H1 (cell line): Measurements from ENCODE around the gene RRP1B. TPM values are rescaled to one million over a fixed set of nuclear protein-coding genes. Genes with fewer than 3 reads are reported as not detected.

ENCODE experiments used
- CTCF ChIA-PET: fragments of 300-600 bp; sonication (Branson Sonifier 250); formaldehyde crosslinking; loops from one replicate; lab custom pipeline; 2021; ENCODE audit not compliant: partially characterized antibody; lab: Charles Lee
- POLR2A ChIA-PET: fragments of 300-600 bp; sonication (Branson Sonifier 250); formaldehyde crosslinking; loops from one replicate; lab custom pipeline; 2021; ENCODE audit warnings: inconsistent platforms; ENCODE audit not compliant: partially characterized antibody; lab: Charles Lee
- DNase-seq, 2 experiments: peaks; one replicate each; pipeline versions ENCODE4 v3.0.0 to v3.0.0-alpha.2; 2010 to 2022; ENCODE audit warnings: low spot score in 2 of 2, low read depth in 1 of 2, mixed read lengths in 1 of 2
- FAIRE-seq: peaks from 2 replicates; lab custom pipeline; 2011; peaks lifted over from hg19 to GRCh38; lab: Jason Lieb, UNC
- H2AFZ ChIP-seq: 2 replicates; pipeline ENCODE4 v1.8.1; 2012; ENCODE audit warnings: low read length, inconsistent platforms
- H2AK5ac ChIP-seq: 2 replicates; pipeline ENCODE4 v1.6.1; 2013; ENCODE audit warnings: low read depth, low read length
- H2BK120ac ChIP-seq: replicated peaks from 2 replicates; pipeline ENCODE3; 2013; ENCODE audit warnings: low read depth, low read length, inconsistent platforms
- H2BK12ac ChIP-seq: 2 replicates; pipeline ENCODE4 v1.6.1; 2013; ENCODE audit warnings: low read depth, low read length
- H2BK15ac ChIP-seq: 2 replicates; pipeline ENCODE4 v1.6.1; 2013; ENCODE audit warnings: low read length
- H2BK20ac ChIP-seq: 2 replicates; pipeline ENCODE4 v1.6.1; 2013; ENCODE audit warnings: low read length
- H2BK5ac ChIP-seq: 2 replicates; pipeline ENCODE4 v1.6.1; 2013; ENCODE audit warnings: low read depth, low read length
- H3K14ac ChIP-seq: 2 replicates; pipeline ENCODE4 v1.6.1; 2013; ENCODE audit warnings: inconsistent platforms; ENCODE audit not compliant: insufficient read length
- H3K18ac ChIP-seq: 2 replicates; pipeline ENCODE4 v1.6.1; 2013; ENCODE audit warnings: low read length; ENCODE audit errors: extremely low read depth
- H3K23ac ChIP-seq: 2 replicates; pipeline ENCODE4 v1.6.1; 2013; ENCODE audit warnings: inconsistent platforms; ENCODE audit not compliant: insufficient read length
- H3K23me2 ChIP-seq: 2 replicates; pipeline ENCODE4 v1.6.1; 2013; ENCODE audit warnings: low read depth, low read length
- H3K27ac ChIP-seq: 2 replicates; pipeline ENCODE4 v1.6.1; 2011; ENCODE audit warnings: low read depth, low read length, inconsistent platforms
- H3K27me3 ChIP-seq, 4 experiments: replicated peaks in 1 of 4; 1 replicate in 1 of 4; 2 replicates in 3 of 4; pipeline versions ENCODE4 v1.6.1 to v1.8.1; 2011 to 2013; ENCODE audit warnings: low read length in 3 of 4, mild to moderate bottlenecking in 3 of 4, inconsistent platforms in 2 of 4, mixed read lengths in 2 of 4, moderate library complexity in 1 of 4; ENCODE audit not compliant: control insufficient read depth in 3 of 4, insufficient read depth in 3 of 4; ENCODE audit errors: extremely low read depth in 1 of 4
- H3K36me3 ChIP-seq, 4 experiments: 2 replicates each; pipeline versions ENCODE4 v1.6.1 to v1.8.1; 2011 to 2013; ENCODE audit warnings: mild to moderate bottlenecking in 4 of 4, low read length in 3 of 4, moderate library complexity in 2 of 4, control low read depth in 1 of 4, inconsistent platforms in 1 of 4; ENCODE audit not compliant: insufficient read depth in 4 of 4, control insufficient read depth in 2 of 4
- H3K4ac ChIP-seq: replicated peaks from 2 replicates; pipeline ENCODE3; 2013; ENCODE audit warnings: low read length, low read depth, mixed read lengths, inconsistent platforms; ENCODE audit not compliant: insufficient read length
- H3K4me1 ChIP-seq, 4 experiments: replicated peaks in 1 of 4; 1 replicate in 1 of 4; 2 replicates in 3 of 4; pipeline versions ENCODE4 v1.6.1 to v1.8.1; 2011 to 2013; ENCODE audit warnings: low read length in 3 of 4, inconsistent platforms in 2 of 4, mixed read lengths in 1 of 4; ENCODE audit not compliant: insufficient read depth in 4 of 4, control insufficient read depth in 3 of 4
- H3K4me2 ChIP-seq, 2 experiments: 2 replicates each; pipeline versions ENCODE4 v1.6.1 to v1.8.1; 2011 to 2013; ENCODE audit warnings: low read depth in 2 of 2, low read length in 2 of 2, control low read depth in 1 of 2, inconsistent platforms in 1 of 2, mild to moderate bottlenecking in 1 of 2; ENCODE audit not compliant: insufficient read depth in 1 of 2
- H3K4me3 ChIP-seq, 4 experiments: fragments of 200-600, 300-600 bp in 1 of 4; sonication (generic), shearing (Covaris generic), sonication (Bioruptor Twin) in 1 of 4; 2 replicates each; pipeline versions ENCODE4 v1.5.1 to v1.8.1; 2011 to 2016; ENCODE audit warnings: low read length in 4 of 4, low read depth in 3 of 4, control low read depth in 2 of 4, inconsistent platforms in 2 of 4, mild to moderate bottlenecking in 2 of 4, mixed read lengths in 1 of 4, moderate library complexity in 1 of 4; ENCODE audit not compliant: insufficient read depth in 2 of 4; ENCODE audit errors: extremely low read depth in 1 of 4
- H3K56ac ChIP-seq: replicated peaks from 2 replicates; pipeline ENCODE3; 2013; ENCODE audit warnings: low read depth, mild to moderate bottlenecking, mixed read lengths, low read length, inconsistent platforms; ENCODE audit not compliant: insufficient read length
- H3K79me1 ChIP-seq: 2 replicates; pipeline ENCODE4 v1.6.1; 2013; ENCODE audit warnings: low read depth, low read length, control low read depth
- H3K79me2 ChIP-seq, 2 experiments: 2 replicates each; pipeline versions ENCODE4 v1.6.1 to v1.8.1; 2012 to 2013; ENCODE audit warnings: low read length in 2 of 2, mild to moderate bottlenecking in 2 of 2, inconsistent platforms in 1 of 2; ENCODE audit not compliant: insufficient read depth in 2 of 2, control insufficient read depth in 1 of 2
- H3K9ac ChIP-seq, 4 experiments: replicated peaks in 1 of 4; 1 replicate in 1 of 4; 2 replicates in 3 of 4; pipeline versions ENCODE4 v1.6.1 to v1.8.1; 2011 to 2013; ENCODE audit warnings: low read depth in 3 of 4, low read length in 3 of 4, control low read depth in 2 of 4, mild to moderate bottlenecking in 2 of 4, moderate library complexity in 2 of 4, inconsistent platforms in 1 of 4; ENCODE audit errors: extremely low read depth in 1 of 4
- H3K9me3 ChIP-seq, 2 experiments: 2 replicates each; pipeline versions ENCODE4 v1.6.1 to v1.8.1; 2012 to 2013; ENCODE audit warnings: mild to moderate bottlenecking in 2 of 2, moderate library complexity in 2 of 2, control low read depth in 1 of 2, inconsistent platforms in 1 of 2, low read depth in 1 of 2, low read length in 1 of 2, mixed read lengths in 1 of 2; ENCODE audit not compliant: insufficient read depth in 2 of 2
- H4K20me1 ChIP-seq, 2 experiments: replicated peaks in 1 of 2; 2 replicates each; pipeline versions ENCODE3 to v1.8.1; 2011 to 2013; ENCODE audit warnings: inconsistent platforms in 2 of 2, low read length in 2 of 2, mild to moderate bottlenecking in 1 of 2; ENCODE audit not compliant: insufficient read depth in 2 of 2, control insufficient read depth in 1 of 2
- H4K5ac ChIP-seq: 2 replicates; pipeline ENCODE4 v1.6.1; 2013; ENCODE audit warnings: low read length, low read depth, mixed read lengths, inconsistent platforms; ENCODE audit not compliant: insufficient read length
- H4K8ac ChIP-seq: 2 replicates; pipeline ENCODE4 v1.8.0; 2013; ENCODE audit warnings: mild to moderate bottlenecking, moderate library complexity, low read length, inconsistent platforms; ENCODE audit not compliant: insufficient read depth; ENCODE audit errors: extremely low read depth
- H4K91ac ChIP-seq: replicated peaks from 2 replicates; pipeline ENCODE3; 2013; ENCODE audit warnings: low read length, mixed read lengths, inconsistent platforms; ENCODE audit not compliant: insufficient read length
- CREB1 ChIP-seq: IDR thresholded peaks from 2 replicates; pipeline ENCODE4 v1.6.1; 2012; ENCODE audit warnings: inconsistent platforms
- GTF2F1 ChIP-seq: IDR thresholded peaks from 2 replicates; pipeline ENCODE4 v1.6.1; 2012; ENCODE audit warnings: low read depth, low read length, improper control_type of control experiment, borderline replicate concordance
- JUN ChIP-seq: IDR thresholded peaks from 2 replicates; pipeline ENCODE4 v1.6.1; 2011; ENCODE audit warnings: low read depth, mild to moderate bottlenecking, improper control_type of control experiment, low read length
- JUND ChIP-seq: IDR thresholded peaks from 2 replicates; pipeline ENCODE4 v1.6.1; 2011; ENCODE audit warnings: mild to moderate bottlenecking, improper control_type of control experiment, low read length
- MAFK ChIP-seq: IDR thresholded peaks from 2 replicates; pipeline ENCODE4 v1.6.1; 2012; ENCODE audit warnings: low read depth, mild to moderate bottlenecking, improper control_type of control experiment, low read length
- NANOG ChIP-seq: IDR thresholded peaks from 2 replicates; pipeline ENCODE4 v1.6.1; 2011; ENCODE audit warnings: low read length, low read depth, mild to moderate bottlenecking, inconsistent platforms; ENCODE audit not compliant: insufficient read depth, poor library complexity, severe bottlenecking
- NRF1 ChIP-seq: IDR thresholded peaks from 2 replicates; pipeline ENCODE4 v1.6.1; 2011; ENCODE audit warnings: mild to moderate bottlenecking, low read depth, low read length, improper control_type of control experiment
- PHF8 ChIP-seq: fragments of 200-600 bp; sonication (generic); conservative IDR thresholded peaks from 2 replicates; pipeline ENCODE4 v1.7.1; 2012; ENCODE audit warnings: low read depth, mild to moderate bottlenecking, inconsistent platforms, low read length, moderate library complexity
- RAD21 ChIP-seq, 2 experiments: IDR thresholded peaks in 1 of 2; conservative IDR thresholded peaks in 1 of 2; 2 replicates each; pipeline ENCODE4 v1.6.1; 2011; ENCODE audit warnings: low read depth in 2 of 2, low read length in 2 of 2, improper control_type of control experiment in 1 of 2, inconsistent platforms in 1 of 2, mild to moderate bottlenecking in 1 of 2, moderate library complexity in 1 of 2
- RFX5 ChIP-seq: IDR thresholded peaks from 2 replicates; pipeline ENCODE4 v1.6.1; 2011; ENCODE audit warnings: low read depth, low read length, improper control_type of control experiment, borderline replicate concordance
- TBP ChIP-seq: IDR thresholded peaks from 2 replicates; pipeline ENCODE4 v1.6.1; 2011; ENCODE audit warnings: low read depth, low read length, improper control_type of control experiment
- TEAD4 ChIP-seq: IDR thresholded peaks from 2 replicates; pipeline ENCODE4 v1.6.1; 2012; ENCODE audit warnings: low read depth, low read length, inconsistent platforms, mixed read lengths
- WGBS, 2 experiments: shearing (Covaris generic) in 1 of 2; methylation state at CpG; one replicate each; pipeline versions ENCODE4 v1.1.6 to v1.1.7; 2013 to 2015; ENCODE audit warnings: low lambda C conversion rate in 2 of 2, mixed read lengths in 2 of 2, inconsistent platforms in 1 of 2, low coverage in 1 of 2, missing lambda C conversion rate in 1 of 2; ENCODE audit not compliant: insufficient replicate concordance in 2 of 2, insufficient coverage in 1 of 2, insufficient read length in 1 of 2; ENCODE audit errors: extremely low coverage in 1 of 2, missing lambda C conversion rate in 1 of 2; 5-methylcytosine and 5-hydroxymethylcytosine counted together
- polyA plus RNA-seq, 7 experiments: library from polyadenylated mRNA; depleted of rRNA in 3 of 7; stranded (reverse) in 5 of 7; unstranded in 2 of 7; fragments of >200 nt in 5 of 7; fragments of 200-250 nt in 2 of 7; gene quantifications; 1 replicate in 5 of 7; 2 replicates in 1 of 7; 4 replicates in 1 of 7; pipeline versions ENCODE4 v1.2.1 to v1.2.3, GENCODE V29; 2011 to 2013; ENCODE audit warnings: missing spikeins in 2 of 7, mixed read lengths in 2 of 7
- total RNA-seq: library from RNA; stranded (reverse); fragmentation: NEBNext Ultra II Directional; extraction: Animal tissue kit (Norgen Biotek cat#: 25700); gene quantifications from 2 replicates; pipeline ENCODE4 v1.2.1, GENCODE V29; 2021
- TF ChIP-seq, protein P1 (sequence below): IDR thresholded peaks from 2 replicates; pipeline ENCODE4 v1.6.1; 2012; ENCODE audit warnings: inconsistent platforms

Gene RRP1B
- total and polyA plus RNA-seq, 2 of the 8 experiments (the other 6 are each of a cell fraction or from before 2014, with no cell fraction given): 25.8 to 97.3 TPM

DNA sequence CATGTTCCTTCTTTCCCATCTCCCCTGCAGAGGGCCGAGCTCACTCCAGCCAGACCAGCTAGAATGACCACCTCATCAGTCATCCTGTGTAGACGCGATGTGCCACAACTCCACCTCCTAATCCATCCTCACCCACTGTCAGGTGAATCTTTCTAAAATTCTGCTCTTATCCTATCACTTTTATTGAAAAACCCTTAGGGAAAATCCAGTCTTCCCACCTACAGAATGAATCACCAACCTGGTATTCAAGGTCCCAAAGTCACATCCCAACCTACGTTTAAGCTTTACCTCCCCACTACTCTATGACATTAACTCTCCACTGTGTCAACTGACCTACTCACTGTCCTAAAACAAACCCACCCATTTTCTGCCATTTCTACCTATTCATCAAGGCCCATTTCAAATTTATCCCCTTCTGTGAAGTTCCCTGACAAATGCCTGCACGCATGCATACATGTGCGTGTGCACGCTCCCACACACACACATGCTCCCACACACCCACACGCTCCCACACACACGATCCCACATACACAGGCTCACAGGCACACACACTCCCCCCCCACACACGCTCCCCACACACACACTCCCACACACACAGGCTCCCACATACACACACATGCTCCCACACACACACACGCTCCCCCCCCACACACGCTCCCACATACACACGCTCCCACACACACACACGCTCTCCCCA is 27.8 kb upstream of the RRP1B start:
- Histone ChIP-seq H3K27ac (no peak overlapping the region), H3K4me3 (no peak overlapping the region), H3K18ac (no peak overlapping the region), H3K36me3 (no peaks in the 10 kb centered on the region), H3K9ac (no peak overlapping the region), H2AK5ac (no peak overlapping the region), H2BK120ac (no peak overlapping the region), H3K56ac (peak overlapping the region; percentile 59), H3K79me1 (no peaks in the 10 kb centered on the region), H3K79me2 (no peaks in the 10 kb centered on the region), H4K5ac (no peak overlapping the region), H3K27me3 (no peaks in the 10 kb centered on the region), H3K23me2 (peaks cover 9% of the 10 kb centered on the region; the same call in 1 of the 2 replicates), H2BK20ac (no peak overlapping the region), H2BK12ac (no peak overlapping the region), H4K8ac (no peak overlapping the region; the same call in 1 of the 2 replicates), H2BK15ac (no peak overlapping the region), H4K91ac (no peak overlapping the region), H3K23ac (no peak overlapping the region), H3K9me3 (no peaks in the 10 kb centered on the region), H3K4ac (no peak overlapping the region), H2BK5ac (no peak overlapping the region), H4K20me1 (peaks cover 0 to 1% of the 10 kb centered on the region in 2 experiments), H2AFZ (no peak overlapping the region), H3K14ac (no peak overlapping the region), H3K4me2 (no peak overlapping the region), H3K4me1 (no peaks in the 10 kb centered on the region)
- ChIA-PET CTCF (interaction anchor here (1.2 kb wide), 1 partner anchor 20 kb away, joined by 3 read pairs; no protein-coding TSS in a partner anchor), POLR2A (no interaction called here)
- 91% methylated on average over 9 of the region's 14 CpGs; no CpG with 5 or more reads in 1 of the 2 experiments for WGBS, 2 experiments
- FAIRE-seq (no peak), DNase-seq (no peak)
- no peak for TF ChIP-seq JUN
- TF ChIP-seq TBP: no peak
- TF ChIP-seq, protein P1, sequence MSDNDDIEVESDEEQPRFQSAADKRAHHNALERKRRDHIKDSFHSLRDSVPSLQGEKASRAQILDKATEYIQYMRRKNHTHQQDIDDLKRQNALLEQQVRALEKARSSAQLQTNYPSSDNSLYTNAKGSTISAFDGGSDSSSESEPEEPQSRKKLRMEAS: no peak
- TF ChIP-seq RFX5: no peak
- TF ChIP-seq GTF2F1: no peak
- TF ChIP-seq JUND: no peak
- no peak for TF ChIP-seq TEAD4
- TF ChIP-seq NRF1: no peak
- TF ChIP-seq PHF8: no peak
- no peak for TF ChIP-seq CREB1
- TF ChIP-seq NANOG: no peak
- TF ChIP-seq MAFK: no peak
- no peak for TF ChIP-seq RAD21 (IDR thresholded peaks at IDR 0.05 in 1 of 2, conservative IDR thresholded peaks at IDR 0.05 in 1 of 2; ENCODE audit: low read depth in 2 of 2, low read length in 2 of 2)
